Astrocyte of the cerebellum (primary cell): ENCODE results near the gene GPR12.

Source experiments
- DNase-seq: peaks from one replicate; pipeline ENCODE4 v3.0.0-alpha.2; 2011; ENCODE audit warnings: low read depth
- H3K4me3 ChIP-seq: 2 replicates; pipeline ENCODE4 v1.5.1; 2011; ENCODE audit warnings: mild to moderate bottlenecking, low read depth, low read length, moderate library complexity
- CTCF ChIP-seq: IDR thresholded peaks from 2 replicates; pipeline ENCODE4 v1.5.1; 2012; ENCODE audit warnings: low read length, low read depth, moderate library complexity, mild to moderate bottlenecking; ENCODE audit errors: missing control alignments
- in situ Hi-C: cut with HindIII; loops from 2 replicates; pipeline ENCODE4 v1.10.0; 2017; ENCODE audit warnings: low sequenced_read_pairs

The GPR12 gene

GRCh38 chr13:26760832-26761582 lies 421 bp upstream of the GPR12 start:
- no peak for DNase-seq
- in situ Hi-C loops, result no loop called here
- TF ChIP-seq CTCF, result no peak
- H3K4me3 ChIP-seq, result no peak overlapping the region

- TF ChIP-seq CTCF, result no peak
- in situ Hi-C loops, result no loop called here
- no peak for DNase-seq
- no peak overlapping the region for H3K4me3 ChIP-seq
Observed at GRCh38 chr13:26759249-26759906, 1.2 kb downstream of the GPR12 start.

- TF ChIP-seq CTCF, result no peak
- in situ Hi-C loops, result no loop called here
- DNase-seq, result no peak
- no peak overlapping the region for H3K4me3 ChIP-seq
Observed at GRCh38 chr13:26758496-26759157, 2.0 kb downstream of the GPR12 start.

- DNase-seq, result no peak
- in situ Hi-C loops, result no loop called here
- no peak for TF ChIP-seq CTCF
- no peak overlapping the region for H3K4me3 ChIP-seq
Observed at GRCh38 chr13:26756961-26757360, 3.6 kb downstream of the GPR12 start.

- in situ Hi-C loops, result no loop called here
- H3K4me3 ChIP-seq, result no peak overlapping the region
- TF ChIP-seq CTCF, result no peak
- DNase-seq, result no peak
Observed at GRCh38 chr13:26752671-26753070, 7.9 kb downstream of the GPR12 start.

- in situ Hi-C loops, result no loop called here
- DNase-seq, result no peak
Observed at GRCh38 chr13:26749905-26750304, 10.7 kb downstream of the GPR12 start.

More at GRCh38 chr13:26749905-26750304, 10.7 kb downstream of the GPR12 start:
- no peak overlapping the region for H3K4me3 ChIP-seq
- no peak for TF ChIP-seq CTCF
